Stimulated activated naive CD4-positive, alpha-beta T cell (primary cell): ENCODE data around the gene CDH4.

Experiments used
- DNase-seq, 6 experiments: peaks; one replicate each; lab custom pipeline; 2025; lab: John Stamatoyannopoulos, UW

Gene CDH4

DNA sequence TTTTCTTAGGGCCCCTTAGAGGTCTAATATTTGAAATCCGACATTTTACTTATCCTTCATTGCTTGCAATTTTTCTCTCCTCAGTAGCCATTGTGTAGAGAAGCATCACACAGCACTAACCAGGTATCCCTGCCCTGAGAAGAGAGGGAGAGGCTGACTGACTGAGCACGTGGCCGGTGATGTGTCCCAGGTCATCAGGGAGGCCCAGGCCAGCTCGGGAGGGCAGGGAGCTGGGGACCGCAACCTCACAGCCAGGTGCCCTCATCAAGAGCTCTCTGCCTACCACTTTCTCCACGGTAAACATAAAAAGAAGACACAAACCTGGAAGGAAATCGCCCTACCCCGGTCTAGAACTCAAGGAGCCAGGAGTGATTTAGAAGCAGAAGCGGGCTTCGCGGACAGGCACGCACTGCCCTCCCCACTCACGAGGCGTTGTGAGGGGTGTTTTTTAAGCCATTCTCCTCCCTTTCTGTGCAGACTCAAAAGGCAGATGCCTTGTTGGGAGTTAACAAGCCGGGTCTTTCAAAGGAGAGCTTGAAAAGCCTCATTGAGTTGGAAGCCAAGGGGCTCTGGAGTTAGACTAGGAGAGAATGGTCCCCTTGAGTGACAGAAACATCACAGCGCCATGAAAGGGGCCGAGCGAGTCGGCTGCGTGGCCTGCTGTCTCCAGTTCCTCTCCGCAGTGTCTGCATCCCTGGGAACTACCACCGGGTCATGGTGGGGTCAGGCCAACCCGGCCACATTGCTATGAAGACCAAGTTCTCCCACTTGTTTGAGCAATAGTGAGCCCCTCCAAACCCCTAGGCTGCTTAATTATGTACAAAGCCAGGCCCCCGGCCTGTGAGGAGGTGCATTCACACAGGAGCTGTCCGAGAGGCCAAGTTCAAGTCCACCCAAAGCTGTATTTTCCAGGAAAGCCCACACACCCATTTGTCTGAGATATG lies 285.4 kb downstream of the CDH4 start:
- DNase-seq, result no peak

DNA sequence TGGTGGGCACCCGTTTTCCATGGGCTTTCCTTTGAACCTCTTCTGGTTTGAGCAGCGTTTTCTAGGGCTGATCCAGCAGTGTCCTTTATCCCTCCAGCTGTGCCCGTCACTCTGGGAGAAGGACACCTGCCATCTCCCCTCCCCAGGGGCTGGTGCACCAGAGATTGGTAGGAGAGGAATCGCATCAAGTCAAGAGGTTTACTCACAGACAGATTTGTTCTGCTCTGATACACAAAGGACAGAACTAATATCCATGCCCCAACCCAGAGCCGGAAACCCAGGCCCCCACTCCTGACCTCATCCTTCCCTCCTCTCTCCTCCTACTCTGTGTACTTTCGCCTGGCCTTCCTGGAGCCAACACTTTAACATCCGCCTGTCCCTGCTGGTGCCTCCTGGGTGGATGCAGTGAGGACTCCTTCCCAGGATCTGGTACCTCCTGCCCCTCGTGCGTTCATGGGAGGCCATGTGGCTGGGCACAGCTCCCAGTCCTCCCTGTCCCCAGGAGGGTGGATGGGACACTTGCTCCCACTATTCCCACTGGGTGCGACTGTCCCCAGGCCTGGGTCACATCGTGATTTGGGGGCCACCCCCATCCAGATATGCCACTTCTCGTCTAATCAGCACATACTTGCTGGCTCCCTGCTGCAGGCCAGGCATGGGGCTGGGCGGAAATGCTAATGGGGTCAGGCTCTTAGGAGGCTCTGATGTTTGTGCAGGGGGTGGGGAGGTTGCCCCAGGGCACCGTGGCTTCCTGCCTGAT lies 286.3 kb downstream of the CDH4 start:
- no peak for DNase-seq

GRCh38 chr20:61538943-61539265 lies 286.8 kb downstream of the CDH4 start:
- DNase-seq, result no peak

- no peak for DNase-seq
Observed at GRCh38 chr20:61539706-61540360, 287.8 kb downstream of the CDH4 start.

DNA sequence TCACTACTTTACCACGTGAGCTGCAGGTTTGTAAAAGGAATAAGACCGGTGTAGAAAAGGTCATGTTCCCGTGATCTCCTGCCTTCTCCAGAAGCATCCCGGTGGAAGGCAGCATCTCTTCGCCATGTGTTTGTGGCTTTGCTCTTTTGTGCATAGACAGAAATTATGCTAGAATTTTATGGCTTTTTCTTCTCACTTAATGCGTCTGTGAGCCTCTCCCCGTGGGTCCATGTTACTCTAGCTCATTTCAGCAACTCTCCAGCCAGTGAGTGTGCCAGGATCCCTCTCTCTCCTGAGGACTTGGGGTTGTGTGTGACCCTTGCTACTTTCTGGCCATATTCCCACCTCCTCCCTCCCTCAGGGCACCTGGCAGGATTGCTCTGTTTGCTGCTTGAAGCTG lies 289.5 kb downstream of the CDH4 start:
- no peak for DNase-seq

- no peak for DNase-seq
Observed at GRCh38 chr20:61543086-61543485, 291.0 kb downstream of the CDH4 start.

GRCh38 chr20:61543931-61544745 lies 292.1 kb downstream of the CDH4 start:
- DNase-seq, result no peak

- no peak for DNase-seq
Observed at GRCh38 chr20:61544910-61545889, 293.1 kb downstream of the CDH4 start.

- DNase-seq, result no peak
Observed at GRCh38 chr20:61546641-61547040, 294.6 kb downstream of the CDH4 start.

DNA sequence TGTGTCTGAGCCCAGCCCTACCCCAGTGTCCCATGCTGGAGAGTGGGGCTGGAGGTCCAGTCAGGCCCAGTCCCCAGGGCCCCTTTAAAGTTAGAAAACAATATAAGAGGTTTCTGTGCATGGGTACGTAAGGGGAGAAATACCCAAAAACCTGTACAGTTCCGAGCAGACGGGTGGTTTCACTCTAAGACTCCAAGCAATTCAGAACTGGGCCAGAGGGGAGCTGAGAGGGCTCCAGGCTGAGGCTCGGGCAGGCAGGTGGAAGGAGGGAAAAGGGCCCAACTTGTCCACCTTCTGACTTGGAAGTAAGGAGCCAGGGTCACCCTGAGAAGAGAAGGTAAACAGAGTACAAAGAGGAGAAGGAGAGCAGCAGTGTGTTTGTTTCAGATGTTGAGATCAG lies 296.0 kb downstream of the CDH4 start:
- DNase-seq, result no peak

DNA sequence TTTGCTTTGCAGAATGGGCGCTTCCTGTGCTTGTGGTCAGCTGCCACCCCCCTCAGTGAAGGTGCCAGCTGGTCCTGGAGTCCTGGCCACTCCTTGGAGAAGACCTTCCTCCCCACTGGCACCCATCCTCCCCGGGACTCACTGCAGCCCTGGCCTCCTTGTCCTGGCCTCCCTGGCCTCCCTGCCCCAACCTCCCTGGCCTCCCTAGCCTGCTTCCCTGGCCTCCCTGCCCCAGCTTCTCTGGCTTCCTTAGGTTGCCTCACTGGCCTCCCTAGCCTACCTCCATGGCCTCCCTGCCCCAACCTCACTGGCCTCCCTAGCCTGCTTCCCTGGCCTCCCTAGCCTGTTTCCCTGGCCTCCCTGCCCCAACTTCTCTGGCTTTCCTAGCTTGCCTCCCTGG lies 297.8 kb downstream of the CDH4 start:
- no peak for DNase-seq

GRCh38 chr20:61551401-61551800 lies 299.3 kb downstream of the CDH4 start:
- DNase-seq, result no peak

GRCh38 chr20:61554617-61555016 lies 302.6 kb downstream of the CDH4 start:
- DNase-seq, result no peak

DNA sequence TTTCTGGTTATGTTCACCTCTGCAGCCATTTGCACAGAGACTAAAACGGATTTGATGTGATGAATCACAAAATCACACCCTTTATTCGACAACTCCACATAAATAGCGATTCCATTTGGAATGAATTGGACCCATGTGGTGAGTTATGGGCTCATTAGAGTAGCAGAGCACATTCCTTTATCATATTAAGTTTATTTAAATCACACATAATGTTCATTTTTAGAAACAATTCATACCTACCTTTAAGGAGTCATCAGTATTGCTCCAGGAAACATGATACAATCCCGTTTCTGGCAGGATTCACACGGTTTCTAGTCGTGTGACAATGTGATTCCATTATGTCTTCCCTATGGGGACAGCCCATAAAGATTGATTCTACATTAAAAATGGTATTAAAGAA lies 303.5 kb downstream of the CDH4 start:
- DNase-seq, result no peak

- no peak for DNase-seq
Observed at GRCh38 chr20:61556111-61556510, 304.1 kb downstream of the CDH4 start.

- no peak for DNase-seq
Observed at GRCh38 chr20:61556673-61557072, 304.6 kb downstream of the CDH4 start.

DNA sequence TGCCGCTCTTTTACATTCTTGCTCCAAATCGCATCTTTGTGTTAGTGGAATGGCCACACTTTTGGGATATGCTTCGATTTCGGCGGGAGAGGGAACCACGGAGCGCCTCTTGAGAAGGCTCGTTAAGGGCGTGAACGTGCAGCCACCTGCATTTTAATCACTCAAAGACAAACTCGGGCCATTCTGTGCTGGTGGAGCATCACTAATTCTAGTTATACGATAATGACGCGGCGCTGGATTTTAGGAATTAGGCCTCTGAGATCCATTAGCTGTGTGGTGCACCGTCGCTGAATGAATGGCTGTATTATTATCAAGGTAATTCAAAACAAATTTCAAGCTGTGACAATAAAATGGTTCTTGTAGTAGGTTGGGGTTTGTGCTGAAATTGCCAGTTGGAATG lies 305.6 kb downstream of the CDH4 start:
- no peak for DNase-seq

GRCh38 chr20:61558726-61559125 lies 306.7 kb downstream of the CDH4 start:
- DNase-seq, result no peak

DNA sequence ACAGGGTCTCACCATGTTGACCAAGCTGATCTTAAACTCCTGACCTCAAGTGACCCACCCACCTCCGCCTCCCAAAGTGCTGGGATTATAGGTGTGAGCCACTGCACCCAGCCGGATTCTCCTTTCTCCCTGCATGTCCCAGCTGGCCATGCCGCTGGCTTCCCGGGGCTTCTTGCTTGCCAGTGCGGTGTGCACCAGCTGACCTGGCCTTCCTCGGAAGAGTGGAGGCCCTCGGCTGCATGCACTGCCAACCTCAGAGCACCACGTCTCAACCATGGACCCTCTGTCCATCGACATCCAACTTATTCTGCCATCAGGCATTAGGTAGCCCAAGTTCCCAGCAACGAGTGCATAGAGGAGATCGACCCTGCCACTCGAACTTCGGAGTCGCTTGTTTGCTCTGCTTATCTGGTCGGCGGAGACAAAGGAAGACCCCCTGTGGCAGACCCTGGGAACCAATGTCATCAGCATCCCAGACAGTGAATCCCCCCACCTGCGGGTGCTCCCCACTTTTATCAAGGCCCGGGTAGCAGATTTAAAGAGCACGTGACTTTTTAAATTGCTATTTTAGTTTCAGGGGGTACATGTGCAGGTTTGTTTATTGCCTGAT lies 307.8 kb downstream of the CDH4 start:
- DNase-seq, result no peak

GRCh38 chr20:61560361-61560853 lies 308.3 kb downstream of the CDH4 start:
- no peak for DNase-seq
